A549 (cell line): Measurements from ENCODE around the gene OSBPL9. TPM values are rescaled to one million over a fixed set of nuclear protein-coding genes. Genes with fewer than 3 reads are reported as not detected.
A peak's percentile ranks its signal among the peaks of the same experiment; 100 is the strongest.

Source experiments
- ATAC-seq, 2 experiments: fragments of 200-7000 bp in 1 of 2; fragments of >200 bp in 1 of 2; cut with Nextera tagmentation in 1 of 2; cut with Tn5 transposase in 1 of 2; 3 replicates each; pipeline versions ENCODE4 v1.8.0 to v1.9.1; 2018 to 2020; ENCODE audit warnings: mild to moderate bottlenecking in 1 of 2, moderate library complexity in 1 of 2
- CTCF ChIA-PET: fragments of 300-600 bp; sonication (Branson Sonifier 250); formaldehyde crosslinking; extraction: SDS; loops from one replicate; lab custom pipeline; 2021; ENCODE audit warnings: antibody characterized with exemption, inconsistent platforms; lab: Yijun Ruan, JAX
- POLR2A ChIA-PET: fragments of 350-600 bp; formaldehyde crosslinking; extraction: SDS; loops from one replicate; lab custom pipeline; 2021; ENCODE audit warnings: antibody characterized with exemption, inconsistent platforms; lab: Yijun Ruan, JAX
- DNase-seq, 2 experiments: peaks; one replicate each; pipeline versions ENCODE4 v3.0.0 to v3.0.0-alpha.2; 2011 to 2016; ENCODE audit warnings: low read depth in 1 of 2, low spot score in 1 of 2
- FAIRE-seq: peaks from 2 replicates; lab custom pipeline; 2011; peaks lifted over from hg19 to GRCh38; lab: Jason Lieb, UNC
- H3K27ac ChIP-seq, 2 experiments: fragments of >200 bp; sonication (Bioruptor Twin); formaldehyde crosslinking; 3 replicates each; pipeline ENCODE4 v1.5.1; 2016 to 2017
- H3K4me1 ChIP-seq: fragments of >200 bp; sonication (Bioruptor Twin); formaldehyde crosslinking; 3 replicates; pipeline ENCODE4 v1.6.1; 2016
- H3K4me2 ChIP-seq: fragments of >200 bp; sonication (Bioruptor Twin); formaldehyde crosslinking; 3 replicates; pipeline ENCODE4 v1.6.1; 2016
- H3K4me3 ChIP-seq: fragments of >200 bp; sonication (Bioruptor Twin); formaldehyde crosslinking; 3 replicates; pipeline ENCODE4 v1.5.1; 2016
- H3K9me3 ChIP-seq: fragments of >200 bp; sonication (Bioruptor Twin); formaldehyde crosslinking; 3 replicates; pipeline ENCODE4 v1.6.1; 2016
- CEBPB ChIP-seq, 2 experiments: fragments of >200 bp in 1 of 2; sonication (Bioruptor Twin) in 1 of 2; formaldehyde crosslinking in 1 of 2; IDR thresholded peaks; 2 replicates each; pipeline ENCODE4 v1.6.1; 2012 to 2016
- CHD4 ChIP-seq: fragments of 200-600 bp; sonication (generic); IDR thresholded peaks from 2 replicates; pipeline ENCODE4 v1.6.1; 2016; ENCODE audit warnings: antibody characterized with exemption, mild to moderate bottlenecking, borderline replicate concordance
- CTCF ChIP-seq: fragments of >200 bp; sonication (Bioruptor Twin); formaldehyde crosslinking; IDR thresholded peaks from 3 replicates; pipeline ENCODE4 v1.5.1; 2016
- EHMT2 ChIP-seq: fragments of 200-600 bp; sonication (generic); IDR thresholded peaks from 2 replicates; pipeline ENCODE4 v1.6.1; 2016; ENCODE audit warnings: antibody characterized with exemption, low read depth, mild to moderate bottlenecking, moderate library complexity
- FOSB ChIP-seq: fragments of 250-450 bp; sonication (Bioruptor Pico); IDR thresholded peaks from 2 replicates; pipeline ENCODE4 v1.5.0; 2020; ENCODE audit warnings: mild to moderate bottlenecking, moderate library complexity
- FOSL2 ChIP-seq, 2 experiments: fragments of 450-650 bp in 1 of 2; fragments of >200 bp in 1 of 2; sonication (Bioruptor Twin) in 1 of 2; formaldehyde crosslinking; IDR thresholded peaks; 2 replicates each; pipeline versions ENCODE4 v1.5.0 to v1.6.1; 2016 to 2020; ENCODE audit warnings: mild to moderate bottlenecking in 1 of 2, moderate library complexity in 1 of 2
- GATA3 ChIP-seq: IDR thresholded peaks from 2 replicates; pipeline ENCODE4 v1.6.1; 2012; ENCODE audit warnings: borderline replicate concordance
- HMGXB4 ChIP-seq: fragments of 250-450 bp; sonication (Bioruptor Pico); IDR thresholded peaks from 2 replicates; pipeline ENCODE4 v1.5.0; 2021; ENCODE audit warnings: mild to moderate bottlenecking, moderate library complexity, borderline replicate concordance
- HOXA7 ChIP-seq: fragments of 250-450 bp; sonication (Bioruptor Pico); IDR thresholded peaks from 2 replicates; pipeline ENCODE4 v1.5.0; 2020; ENCODE audit warnings: mild to moderate bottlenecking, moderate library complexity
- HOXB13 ChIP-seq: fragments of 250-450 bp; sonication (Bioruptor Pico); IDR thresholded peaks from 2 replicates; pipeline ENCODE4 v1.5.0; 2020; ENCODE audit warnings: low read depth, mild to moderate bottlenecking, moderate library complexity
- HOXB5 ChIP-seq: fragments of 250-450 bp; sonication (Bioruptor Pico); IDR thresholded peaks from 2 replicates; pipeline ENCODE4 v1.5.0; 2020; ENCODE audit warnings: mild to moderate bottlenecking, moderate library complexity
- KDM1A ChIP-seq: fragments of 200-600 bp; sonication (generic); IDR thresholded peaks from 2 replicates; pipeline ENCODE4 v1.6.1; 2016; ENCODE audit warnings: low read depth, mild to moderate bottlenecking
- MAFK ChIP-seq: fragments of 450-650 bp; IDR thresholded peaks from 2 replicates; pipeline ENCODE4 v1.6.1; 2014; ENCODE audit not compliant: partially characterized antibody
- NR3C1 ChIP-seq: fragments of >200 bp; sonication (Bioruptor Twin); formaldehyde crosslinking; IDR thresholded peaks from 3 replicates; pipeline ENCODE4 v1.6.1; 2017
- RAD21 ChIP-seq, 2 experiments: fragments of >200 bp in 1 of 2; sonication (Bioruptor Twin) in 1 of 2; formaldehyde crosslinking in 1 of 2; IDR thresholded peaks in 1 of 2; conservative IDR thresholded peaks in 1 of 2; 2 replicates in 1 of 2; 3 replicates in 1 of 2; pipeline ENCODE4 v1.6.1; 2012 to 2018; ENCODE audit warnings: inconsistent platforms in 1 of 2
- REST ChIP-seq: fragments of 200-600 bp; sonication (generic); IDR thresholded peaks from 2 replicates; pipeline ENCODE4 v1.6.1; 2016; ENCODE audit warnings: antibody characterized with exemption, mild to moderate bottlenecking, moderate library complexity
- RFX5 ChIP-seq: fragments of 450-650 bp; IDR thresholded peaks from 2 replicates; pipeline ENCODE4 v1.7.1; 2014; ENCODE audit warnings: antibody characterized with exemption, mild to moderate bottlenecking, moderate library complexity
- RNF2 ChIP-seq: fragments of 200-600 bp; sonication (generic); IDR thresholded peaks from 2 replicates; pipeline ENCODE4 v1.6.1; 2016; ENCODE audit warnings: low read depth, mild to moderate bottlenecking, antibody characterized with exemption, moderate library complexity, borderline replicate concordance
- TFCP2L1 ChIP-seq: fragments of 250-450 bp; sonication (Bioruptor Pico); IDR thresholded peaks from 2 replicates; pipeline ENCODE4 v1.5.0; 2021; ENCODE audit warnings: mild to moderate bottlenecking
- WGBS: methylation state at CpG from one replicate; pipeline ENCODE4 v1.1.6; 2017; ENCODE audit errors: missing lambda C conversion rate; 5-methylcytosine and 5-hydroxymethylcytosine counted together
- polyA plus RNA-seq, 4 experiments: library from polyadenylated mRNA; depleted of rRNA in 3 of 4; stranded (reverse); fragments of >200 nt; fragmentation: RNase III in 1 of 4; extraction: RNeasy Plus Mini Kit Qiagen cat#74134 plus additional on column Dnase treatment in 1 of 4; gene quantifications; 2 replicates in 3 of 4; 3 replicates in 1 of 4; pipeline ENCODE4 v1.2.3, GENCODE V29; 2011 to 2017

OSBPL9 gene
- polyA plus RNA-seq, 2 of the 4 experiments (the other 2 are of a cell fraction) = 52.6 to 93.7 TPM

- CTCF ChIA-PET = interaction anchor here (0.7 kb wide), 1 partner anchor 27 kb away, joined by 3 read pairs; no protein-coding TSS in a partner anchor
- DNase-seq (no peak), ATAC-seq (0 out of 6 replicates have a peak, but pooled peaks of 1 of the 2 experiments have one; percentile 11), FAIRE-seq (no peak)
- peaks cover 71% of the 10 kb centered on the region for H3K4me1 ChIP-seq
- no peaks in the 10 kb centered on the region for H3K9me3 ChIP-seq
- POLR2A ChIA-PET = no interaction called here
- TF ChIP-seq HOXA7 (CRISPR knock-in tag) = no peak
- no peak for TF ChIP-seq CHD4
- TF ChIP-seq HMGXB4 (CRISPR knock-in tag) = no peak
- TF ChIP-seq CTCF = no peak
- TF ChIP-seq CEBPB (IDR thresholded peaks at IDR 0.05) = no peak
- TF ChIP-seq RAD21 (conservative IDR thresholded peaks at IDR 0.05 in 1 of 2, IDR thresholded peaks at IDR 0.05 in 1 of 2) = no peak
- no peak for TF ChIP-seq HOXB5
- no peak for TF ChIP-seq FOSL2 (IDR thresholded peaks at IDR 0.05)
- TF ChIP-seq FOSL2 (CRISPR knock-in tag; IDR thresholded peaks at IDR 0.05) = no peak
- no peak for TF ChIP-seq HOXB13 (CRISPR knock-in tag)
- no peak for TF ChIP-seq RFX5
- no peak for TF ChIP-seq REST
- no peak for TF ChIP-seq MAFK
- no peak for TF ChIP-seq EHMT2
- TF ChIP-seq GATA3 = no peak
- TF ChIP-seq FOSB (CRISPR knock-in tag) = no peak
- TF ChIP-seq KDM1A = no peak
- TF ChIP-seq RNF2 = no peak
- no peak for TF ChIP-seq NR3C1
- no peak for TF ChIP-seq TFCP2L1 (CRISPR knock-in tag)
- WGBS = 57% methylated on average over 2 of the region's 2 CpGs
- no peak overlapping the region for H3K4me3 ChIP-seq
- H3K27ac ChIP-seq = peak overlapping the region; percentile 60 to 62
- peak overlapping the region; percentile 66 for H3K4me2 ChIP-seq
Measured at GRCh38 chr1:51621841-51622454, 5.1 kb downstream of the OSBPL9 start.
